PC-3 (cell line): ENCODE measurements around the gene MAP6. TPM values are rescaled to one million over a fixed set of nuclear protein-coding genes. Genes with fewer than 3 reads are reported as not detected.

ENCODE experiments used
- ATAC-seq: fragments of 200-7000 bp; cut with Tn5 transposase; 2 replicates; pipeline ENCODE4 v1.9.1; 2020; ENCODE audit warnings: mild to moderate bottlenecking, moderate library complexity
- BruUV-seq: library from RNA; stranded (reverse); fragments of 400-500 nt; replicated peaks from 2 replicates; lab custom pipeline; 2021; lab: Mats Ljungman, UMichigan
- CTCF ChIA-PET: fragments of 300-600 bp; sonication (Branson Sonifier 250); formaldehyde crosslinking; loops from one replicate; lab custom pipeline; 2022; ENCODE audit warnings: antibody characterized with exemption; lab: Charles Lee
- POLR2A ChIA-PET: fragments of 300-600 bp; sonication (Branson Sonifier 250); formaldehyde crosslinking; loops from one replicate; lab custom pipeline; 2022; ENCODE audit warnings: antibody characterized with exemption; ENCODE audit not compliant: unreplicated experiment; lab: Charles Lee
- DNase-seq: peaks from one replicate; pipeline ENCODE4 v3.0.0-alpha.2; 2015
- H2AFZ ChIP-seq: fragments of 300-600 bp; sonication (generic); 2 replicates; pipeline ENCODE4 v1.6.0; 2016; ENCODE audit warnings: antibody characterized with exemption, low read length
- H3F3A ChIP-seq: fragments of 300-600 bp; sonication (generic); one replicate; pipeline ENCODE4 v1.6.0; 2017; ENCODE audit warnings: antibody characterized with exemption, low read length, control low read depth, mild to moderate bottlenecking; ENCODE audit not compliant: unreplicated experiment
- H3K27ac ChIP-seq: fragments of 300-600 bp; sonication (generic); 2 replicates; pipeline ENCODE4 v1.5.1; 2016; ENCODE audit warnings: mild to moderate bottlenecking, low read length
- H3K27me3 ChIP-seq: fragments of 300-600 bp; sonication (generic); 2 replicates; pipeline ENCODE4 v1.6.1; 2016; ENCODE audit warnings: low read length, mixed read lengths
- H3K36me3 ChIP-seq: fragments of 300-600 bp; sonication (generic); 2 replicates; pipeline ENCODE4 v1.6.1; 2016; ENCODE audit warnings: low read depth, mixed run types, low read length, mixed read lengths
- H3K4me1 ChIP-seq: fragments of 300-600 bp; sonication (generic); 2 replicates; pipeline ENCODE4 v1.5.1; 2016; ENCODE audit warnings: low read length; ENCODE audit not compliant: insufficient read depth
- H3K4me2 ChIP-seq: fragments of 300-600 bp; sonication (generic); 2 replicates; pipeline ENCODE4 v1.6.0; 2016; ENCODE audit warnings: low read length
- H3K4me3 ChIP-seq: fragments of 300-600 bp; sonication (generic); 2 replicates; pipeline ENCODE4 v1.5.1; 2016; ENCODE audit warnings: mild to moderate bottlenecking, low read length, mixed read lengths
- H3K79me2 ChIP-seq: fragments of 300-600 bp; sonication (generic); 2 replicates; pipeline ENCODE4 v1.6.1; 2017; ENCODE audit warnings: low read length, mixed read lengths
- H3K9ac ChIP-seq: fragments of 300-600 bp; sonication (generic); 2 replicates; pipeline ENCODE4 v1.6.0; 2016; ENCODE audit warnings: mild to moderate bottlenecking, low read length
- H3K9me2 ChIP-seq: fragments of 300-600 bp; sonication (generic); replicated peaks from 2 replicates; pipeline ENCODE4 v1.6.1; 2016; ENCODE audit warnings: mixed run types, low read length, mixed read lengths
- H3K9me3 ChIP-seq: fragments of 300-600 bp; sonication (generic); 2 replicates; pipeline ENCODE4 v1.6.1; 2016; ENCODE audit warnings: low read length, mixed read lengths
- H4K20me1 ChIP-seq: fragments of 300-600 bp; sonication (generic); 2 replicates; pipeline ENCODE4 v1.6.1; 2016; ENCODE audit warnings: low read length, mixed read lengths
- EZH2 ChIP-seq: fragments of 300-600 bp; sonication (generic); IDR thresholded peaks from one replicate; pipeline ENCODE4 v1.6.1; 2017; ENCODE audit warnings: antibody characterized with exemption, mild to moderate bottlenecking, low read length; ENCODE audit not compliant: unreplicated experiment
- EZH2phosphoT487 ChIP-seq: fragments of 300-600 bp; sonication (generic); IDR thresholded peaks from 2 replicates; pipeline ENCODE4 v1.6.1; 2018; ENCODE audit warnings: mild to moderate bottlenecking, antibody characterized with exemption, low read length, borderline replicate concordance
- intact Hi-C: fragments of 100-400 bp; cut with micrococcal nuclease; formaldehyde crosslinking; loops from 2 replicates; pipeline ENCODE4 v1.9.0; 2023
- total RNA-seq: library from RNA; depleted of rRNA; stranded (reverse); fragments of >200 nt; gene quantifications from 2 replicates; pipeline ENCODE4 v1.2.3, GENCODE V29; 2014
- TF ChIP-seq, protein P1 (sequence below): fragments of 300-600 bp; sonication (generic); conservative IDR thresholded peaks from 2 replicates; pipeline ENCODE4 v1.5.1; 2017; ENCODE audit warnings: antibody characterized with exemption, low read depth, mild to moderate bottlenecking, low read length

Gene MAP6
- total RNA-seq, 1 experiment from 2014 or later, result 0.47 TPM

DNA sequence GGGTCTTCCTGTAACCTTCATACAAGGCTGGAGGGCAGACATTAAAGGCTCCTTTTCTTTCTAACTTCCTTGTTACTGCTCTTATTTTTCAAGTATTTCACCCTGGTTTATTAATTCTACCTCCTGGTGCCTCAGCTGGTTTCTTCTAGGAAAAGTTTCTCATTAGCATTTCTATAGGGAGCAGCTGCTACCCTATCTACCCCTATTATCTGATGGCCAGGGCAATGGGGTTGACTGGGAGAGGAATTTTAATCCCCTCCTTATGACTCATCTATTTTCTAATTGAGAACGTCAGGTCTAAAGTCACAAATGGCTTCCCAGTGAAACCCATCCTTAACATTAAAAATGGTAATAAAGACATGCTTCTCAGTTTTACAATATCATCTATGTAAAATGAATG is 5.0 kb downstream of the MAP6 start:
- H3K27me3 ChIP-seq, result peaks cover 7% of the 10 kb centered on the region
- ChIA-PET POLR2A (no interaction called here), CTCF (no interaction called here)
- H3K4me3 ChIP-seq, result no peak overlapping the region
- no peaks in the 10 kb centered on the region for H3K9me2 ChIP-seq
- no peaks in the 10 kb centered on the region for H3K36me3 ChIP-seq
- H3K79me2 ChIP-seq, result no peaks in the 10 kb centered on the region
- intact Hi-C loops, result no loop called here
- 0 out of 2 replicates have a peak, but pooled peaks cover 4% of the 10 kb centered on the region for H3K4me1 ChIP-seq
- no peak overlapping the region for H2AFZ ChIP-seq
- no peaks in the 10 kb centered on the region for H4K20me1 ChIP-seq
- no peaks in the 10 kb centered on the region for H3K9me3 ChIP-seq
- H3F3A ChIP-seq, result no peaks in the 10 kb centered on the region
- H3K4me2 ChIP-seq, result no peak overlapping the region
- DNase-seq (no peak), ATAC-seq (no peak)
- TF ChIP-seq, protein P1, sequence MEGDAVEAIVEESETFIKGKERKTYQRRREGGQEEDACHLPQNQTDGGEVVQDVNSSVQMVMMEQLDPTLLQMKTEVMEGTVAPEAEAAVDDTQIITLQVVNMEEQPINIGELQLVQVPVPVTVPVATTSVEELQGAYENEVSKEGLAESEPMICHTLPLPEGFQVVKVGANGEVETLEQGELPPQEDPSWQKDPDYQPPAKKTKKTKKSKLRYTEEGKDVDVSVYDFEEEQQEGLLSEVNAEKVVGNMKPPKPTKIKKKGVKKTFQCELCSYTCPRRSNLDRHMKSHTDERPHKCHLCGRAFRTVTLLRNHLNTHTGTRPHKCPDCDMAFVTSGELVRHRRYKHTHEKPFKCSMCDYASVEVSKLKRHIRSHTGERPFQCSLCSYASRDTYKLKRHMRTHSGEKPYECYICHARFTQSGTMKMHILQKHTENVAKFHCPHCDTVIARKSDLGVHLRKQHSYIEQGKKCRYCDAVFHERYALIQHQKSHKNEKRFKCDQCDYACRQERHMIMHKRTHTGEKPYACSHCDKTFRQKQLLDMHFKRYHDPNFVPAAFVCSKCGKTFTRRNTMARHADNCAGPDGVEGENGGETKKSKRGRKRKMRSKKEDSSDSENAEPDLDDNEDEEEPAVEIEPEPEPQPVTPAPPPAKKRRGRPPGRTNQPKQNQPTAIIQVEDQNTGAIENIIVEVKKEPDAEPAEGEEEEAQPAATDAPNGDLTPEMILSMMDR, result no peak
- TF ChIP-seq EZH2 (no peak), EZH2phosphoT487 (no peak)
- no peak overlapping the region for H3K9ac ChIP-seq
- no peak overlapping the region for H3K27ac ChIP-seq
- BruUV-seq, result no TSS peak

DNA sequence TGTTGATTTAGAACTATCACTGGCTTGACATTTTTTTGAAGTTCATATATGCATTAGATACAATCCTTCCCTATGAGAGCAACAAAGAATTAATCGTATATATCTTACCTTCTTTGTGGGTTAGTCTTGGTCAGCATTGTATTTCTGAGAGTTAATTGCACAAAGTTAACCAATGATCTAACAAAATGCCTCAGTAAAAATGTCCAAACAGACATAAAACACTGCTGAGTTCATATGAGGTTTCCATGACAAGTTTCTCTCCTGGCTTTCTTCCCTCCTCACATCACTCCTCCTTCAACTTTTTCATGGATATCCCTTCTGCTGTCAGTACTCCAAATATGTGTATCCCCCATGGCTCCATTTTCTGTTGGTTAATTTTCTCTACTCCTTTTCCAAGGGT is 9.0 kb downstream of the MAP6 start:
- intact Hi-C loops, result no loop called here
- H3K4me1 ChIP-seq, result peaks cover 16% of the 10 kb centered on the region
- CTCF ChIA-PET, result no interaction called here

DNA sequence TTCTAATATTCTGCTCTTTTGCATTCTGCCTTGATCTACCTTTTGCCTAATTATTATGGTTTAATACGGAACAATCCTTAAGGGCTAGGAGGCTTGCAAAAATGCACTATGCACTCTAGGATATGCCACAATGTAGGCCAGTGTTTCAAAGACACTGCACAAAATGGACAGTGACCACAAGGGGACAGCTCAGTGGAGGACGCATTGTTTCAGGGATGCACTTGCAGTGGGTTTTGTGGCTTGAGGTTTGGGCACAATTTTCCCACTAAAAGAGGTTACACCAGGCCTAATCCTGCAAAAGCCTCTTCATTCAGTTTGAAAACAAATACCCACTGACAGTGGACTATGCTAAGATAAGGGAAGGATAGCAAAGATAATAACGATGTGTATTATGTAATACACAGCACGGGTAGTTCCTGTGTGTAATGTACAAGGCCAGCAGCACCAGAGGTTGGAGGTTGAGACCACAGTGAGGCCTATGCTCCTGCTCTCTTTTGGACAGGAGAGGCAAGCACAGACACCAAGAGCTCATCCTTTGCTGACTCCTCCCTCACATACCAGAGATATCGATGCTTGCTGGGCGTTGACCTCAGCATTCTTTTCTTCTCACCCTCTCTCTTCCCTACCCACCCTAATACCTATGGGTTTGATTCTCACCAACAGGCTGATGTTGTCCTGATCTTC is 12.7 kb downstream of the MAP6 start:
- DNase-seq (no peak), ATAC-seq (no peak)
- TF ChIP-seq, protein P1, result no peak
- TF ChIP-seq EZH2 (no peak), EZH2phosphoT487 (no peak)
- POLR2A ChIA-PET, result no interaction called here
- peaks cover 39% of the 10 kb centered on the region for H3K4me1 ChIP-seq
- no peaks in the 10 kb centered on the region for H3K27me3 ChIP-seq
- CTCF ChIA-PET, result no interaction called here
- no peaks in the 10 kb centered on the region for H3K79me2 ChIP-seq
- H3K36me3 ChIP-seq, result no peaks in the 10 kb centered on the region
- H3K4me3 ChIP-seq, result no peak overlapping the region
- no peak overlapping the region for H3K4me2 ChIP-seq
- H2AFZ ChIP-seq, result no peak overlapping the region
- H3K9ac ChIP-seq, result no peak overlapping the region
- H3F3A ChIP-seq, result peaks cover 15% of the 10 kb centered on the region
- H4K20me1 ChIP-seq, result 0 out of 2 replicates have a peak, but pooled peaks cover 3% of the 10 kb centered on the region
- no peaks in the 10 kb centered on the region for H3K9me2 ChIP-seq
- no TSS peak for BruUV-seq
- intact Hi-C loops, result no loop called here
- no peak overlapping the region for H3K27ac ChIP-seq
- H3K9me3 ChIP-seq, result no peaks in the 10 kb centered on the region

More for the DNA sequence above, 9.0 kb downstream of the MAP6 start:
- no peaks in the 10 kb centered on the region for H3K9me2 ChIP-seq
- no peaks in the 10 kb centered on the region for H3F3A ChIP-seq
- BruUV-seq, result no TSS peak
- H4K20me1 ChIP-seq, result no peaks in the 10 kb centered on the region
- POLR2A ChIA-PET, result no interaction called here
- no peaks in the 10 kb centered on the region for H3K27me3 ChIP-seq
- H3K79me2 ChIP-seq, result no peaks in the 10 kb centered on the region
- ATAC-seq, result no peak
- no peak overlapping the region for H3K9ac ChIP-seq
- H2AFZ ChIP-seq, result no peak overlapping the region
- no peaks in the 10 kb centered on the region for H3K36me3 ChIP-seq
- DNase-seq, result no peak
- H3K4me3 ChIP-seq, result no peak overlapping the region
- no peak overlapping the region for H3K27ac ChIP-seq
- H3K4me2 ChIP-seq, result no peak overlapping the region
- TF ChIP-seq, protein P1, result no peak
- no peak for TF ChIP-seq EZH2phosphoT487
- TF ChIP-seq EZH2, result no peak
- no peaks in the 10 kb centered on the region for H3K9me3 ChIP-seq
